Stimulated activated CD8-positive, alpha-beta memory T cell treated with anti-CD3 and anti-CD28 coated beads, Interleukin-4, amount 100 ng/mL, for 1 hour (primary cell): ENCODE data around the gene RPS6KC1.
"Not testable (repeated sequence)": the region's sequence is repeated elsewhere in the genome, so short reads cannot be mapped to it uniquely, and the experiment has no call there.

ENCODE experiments used
- DNase-seq, 2 donors: peaks; one replicate each; pipeline ENCODE4 v3.0.0-alpha.2; 2020; ENCODE audit warnings: low read depth in 2 of 2, low spot score in 1 of 2

RPS6KC1 gene

DNA sequence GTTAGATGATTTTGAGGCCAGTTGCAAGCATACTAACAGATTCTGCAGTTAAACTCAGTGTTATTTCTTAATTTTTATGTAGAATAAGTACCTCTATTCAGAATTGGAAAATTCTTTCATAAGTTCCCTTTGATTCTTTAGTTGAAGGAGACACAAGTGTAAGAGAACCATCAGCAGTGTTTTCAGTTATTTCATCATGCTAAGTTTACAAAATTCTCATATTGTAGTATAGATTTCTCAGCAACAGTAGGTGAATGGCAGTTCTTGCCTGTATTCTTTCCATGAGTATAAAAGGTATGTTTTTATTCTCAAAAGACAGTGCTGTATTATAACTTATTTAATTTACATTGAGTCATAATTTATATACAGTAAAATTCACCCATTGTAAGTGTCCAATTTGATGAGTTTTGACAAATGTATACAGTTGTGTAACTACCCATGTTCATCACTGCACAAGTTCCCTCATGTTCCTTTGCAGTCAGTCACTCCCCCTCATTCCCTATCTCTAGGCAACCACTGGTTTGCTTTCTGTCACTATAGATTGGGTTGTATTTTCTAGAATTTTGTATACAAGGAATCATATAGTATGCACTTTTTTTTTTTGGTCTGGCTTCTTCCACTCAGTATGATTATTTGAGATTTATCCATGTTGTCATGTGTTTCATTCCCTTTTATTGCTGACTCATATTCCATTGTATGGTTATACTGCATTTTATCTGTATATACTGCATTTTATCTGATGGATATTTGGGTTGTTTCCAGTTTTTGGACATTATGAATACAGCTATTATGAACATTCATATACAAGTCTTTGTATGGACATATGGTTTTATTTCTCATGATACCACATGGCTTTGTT lies 3.9 kb downstream of the RPS6KC1 start:
- DNase-seq: no peak

DNA sequence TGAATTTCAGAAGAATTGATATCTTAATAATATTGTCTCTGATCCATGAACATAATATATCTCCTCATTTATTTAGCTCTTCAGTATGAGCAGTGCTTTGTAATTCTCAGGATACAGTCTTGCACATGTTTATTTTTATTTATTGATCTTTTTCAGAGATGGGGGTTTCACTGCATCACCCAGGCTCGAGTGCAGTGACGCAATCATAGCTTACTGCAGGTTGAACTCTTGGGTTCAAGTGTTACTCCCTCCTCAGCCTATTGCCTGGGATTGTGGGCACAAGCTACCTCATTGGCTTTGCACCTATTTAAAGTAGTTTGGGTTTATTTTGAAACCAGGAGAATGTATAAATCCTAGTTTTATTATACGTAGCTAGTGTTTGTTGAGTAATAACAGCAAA lies 4.7 kb downstream of the RPS6KC1 start:
- DNase-seq: no peak

DNA sequence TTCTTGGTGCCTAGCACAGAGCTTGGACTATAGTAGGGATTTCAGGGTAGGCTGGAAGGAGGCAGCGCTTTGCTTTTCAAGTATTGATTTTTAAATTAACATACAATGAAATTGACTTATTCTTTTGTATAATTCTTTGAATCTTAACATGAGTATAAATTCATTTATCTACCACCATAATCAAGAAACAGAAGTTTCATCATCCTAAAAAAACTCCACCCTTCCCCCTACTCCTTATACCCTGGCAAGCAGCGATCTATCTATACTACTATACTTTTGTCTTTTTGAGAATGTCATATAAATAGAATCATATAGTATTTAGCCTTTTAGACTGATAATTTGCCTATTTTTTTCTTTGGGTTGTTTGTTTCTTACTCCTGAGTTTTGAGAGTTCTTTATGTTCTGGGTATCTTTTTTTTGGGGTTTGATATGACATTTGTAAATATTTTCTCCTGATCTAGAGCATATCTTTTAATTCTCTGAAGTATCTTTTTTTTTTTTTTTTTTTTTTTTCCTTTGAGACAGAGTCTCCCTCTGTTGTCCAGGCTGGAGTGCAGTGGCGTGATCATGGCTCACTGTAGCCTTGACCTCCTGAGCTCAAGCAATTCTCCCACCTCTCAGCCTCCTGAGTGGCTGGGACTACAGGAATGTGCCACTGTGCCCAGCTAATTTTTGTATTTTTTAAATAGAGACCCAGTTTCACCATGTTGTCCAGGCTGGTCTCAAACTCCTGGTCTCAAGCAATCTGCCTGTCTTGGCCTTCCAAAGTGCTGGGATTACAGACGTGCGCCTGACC lies 6.4 kb downstream of the RPS6KC1 start:
- DNase-seq: no peak

DNA sequence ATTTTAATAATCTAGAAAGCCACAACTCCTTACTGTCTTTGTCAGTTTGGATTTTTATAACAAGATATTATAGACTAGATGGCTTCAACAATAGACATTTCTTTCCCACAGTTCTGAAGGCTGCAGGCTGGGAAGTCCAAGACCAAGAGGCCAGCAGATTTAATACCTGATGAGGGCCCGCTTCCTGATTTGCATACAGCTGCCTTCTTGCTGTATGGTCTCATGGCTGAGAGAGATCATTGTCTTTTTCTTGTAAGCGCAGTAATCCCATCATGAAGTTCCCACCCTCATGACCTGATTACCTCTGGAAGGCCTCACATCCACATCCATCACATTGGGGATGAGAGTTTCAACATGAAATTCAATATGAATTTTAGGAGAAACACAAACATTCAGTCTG lies 9.8 kb downstream of the RPS6KC1 start:
- no peak for DNase-seq

DNA sequence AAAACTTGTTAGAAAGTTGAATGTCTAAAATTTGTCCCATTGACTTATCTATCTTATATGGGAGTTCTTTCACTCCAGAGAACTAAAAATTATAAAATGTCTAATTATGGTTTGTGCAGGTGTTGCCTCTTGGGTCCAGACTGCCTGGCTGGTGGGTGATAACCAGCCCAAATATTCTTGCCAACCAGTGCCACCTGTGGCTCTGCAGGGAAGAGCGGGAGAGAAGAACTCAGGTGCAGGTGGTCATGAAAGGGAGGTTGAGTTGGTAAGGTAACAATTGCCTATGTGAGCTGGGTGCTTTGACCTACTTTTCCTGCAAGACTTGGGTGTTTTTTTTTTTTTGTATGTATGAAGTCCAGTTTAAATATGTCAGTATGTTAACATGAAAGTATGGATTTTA lies 10.2 kb downstream of the RPS6KC1 start:
- no peak for DNase-seq

DNA sequence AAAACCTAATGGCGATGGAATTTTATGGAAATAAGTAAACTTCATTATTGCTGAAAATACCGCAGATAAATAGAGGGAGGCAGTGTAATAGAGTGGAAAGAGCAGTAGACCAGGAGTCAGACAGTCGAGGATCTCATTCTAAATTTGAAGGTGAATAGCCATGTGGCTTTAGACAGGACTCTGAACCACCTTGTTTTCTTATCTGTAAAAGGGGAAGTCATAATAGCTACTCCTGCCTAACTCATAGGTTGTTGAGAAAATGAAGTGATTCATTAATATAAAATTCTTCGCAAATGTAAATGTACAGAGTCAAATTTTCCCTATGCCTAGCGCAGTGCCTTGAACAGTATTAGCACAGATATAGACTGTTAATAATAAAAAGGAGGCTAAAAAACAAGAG lies 14.8 kb downstream of the RPS6KC1 start:
- DNase-seq: no peak

DNA sequence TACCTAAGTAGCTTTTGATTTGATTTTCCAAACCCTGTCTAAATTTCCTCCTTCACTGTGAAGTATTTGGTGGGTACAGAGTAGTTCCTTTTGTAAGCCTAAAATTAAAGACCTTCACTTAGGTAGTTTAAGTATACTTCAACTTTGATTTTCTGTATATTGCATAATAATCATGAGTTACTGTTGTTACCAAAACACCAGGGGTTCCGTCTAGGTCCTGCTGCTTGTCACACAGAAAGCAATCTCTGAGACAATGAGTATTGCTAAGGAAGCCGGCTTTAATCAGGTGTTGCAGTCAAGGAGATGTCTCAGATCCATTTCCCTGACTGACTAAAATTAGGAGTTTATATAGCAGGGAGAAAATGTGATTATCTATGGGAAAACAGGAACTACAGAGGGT lies 15.3 kb downstream of the RPS6KC1 start:
- DNase-seq: no peak

DNA sequence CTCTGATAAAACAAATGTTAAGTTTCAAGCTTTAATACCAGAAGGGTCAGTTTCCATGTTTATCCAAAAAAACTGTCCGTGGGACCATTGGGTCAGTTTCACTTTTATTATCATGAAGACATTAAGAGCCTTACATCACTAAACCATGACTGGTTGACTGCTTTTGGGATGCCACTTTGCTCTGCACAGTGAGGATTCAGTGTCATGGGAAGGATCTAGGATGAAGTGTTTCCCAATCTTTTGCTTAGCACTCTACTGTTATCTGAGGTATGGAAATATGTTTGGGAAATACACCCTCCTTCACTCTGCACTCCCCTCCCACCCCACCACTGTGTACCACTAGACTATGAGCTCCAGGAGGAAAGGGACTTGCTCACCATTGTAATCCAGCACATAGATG lies 16.3 kb downstream of the RPS6KC1 start:
- no peak for DNase-seq

DNA sequence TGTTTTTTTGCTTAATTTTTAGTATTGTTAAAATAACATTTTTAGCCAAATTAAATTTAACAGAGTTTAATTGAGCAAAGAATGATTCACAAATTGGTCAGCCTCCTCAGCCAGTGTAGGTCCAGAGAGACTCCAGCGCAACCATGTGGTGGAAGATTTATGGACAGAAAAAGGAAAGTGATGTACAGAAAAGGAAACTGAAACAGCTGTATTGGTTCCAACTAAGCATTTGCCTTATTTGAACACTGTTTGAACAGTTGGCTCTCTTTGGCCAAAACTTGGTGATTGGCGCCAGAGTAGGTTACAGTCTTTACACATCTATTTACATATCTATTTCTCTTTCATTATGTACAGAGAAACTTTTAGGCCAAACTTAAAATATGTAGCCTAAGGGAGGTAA lies 19.4 kb downstream of the RPS6KC1 start:
- DNase-seq: no peak

DNA sequence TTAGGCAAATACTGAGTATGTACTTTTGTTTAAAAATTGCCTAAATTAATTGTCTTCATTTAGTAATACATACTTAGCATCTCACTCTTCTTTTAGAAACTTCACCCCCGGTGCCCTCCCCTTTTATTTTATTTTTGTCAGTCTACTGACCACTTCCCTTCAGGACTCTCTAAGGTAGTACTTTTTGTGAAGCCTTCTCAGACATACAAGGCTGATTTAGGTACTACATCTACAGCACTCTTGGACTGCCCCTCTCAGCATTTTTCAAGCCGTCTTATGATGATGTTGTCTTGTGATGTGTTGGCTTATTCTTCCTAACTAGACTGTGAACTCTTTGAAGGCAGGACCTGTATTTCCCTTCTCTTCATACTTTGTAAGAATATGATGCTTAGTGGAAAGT lies 24.7 kb downstream of the RPS6KC1 start:
- no peak for DNase-seq

DNA sequence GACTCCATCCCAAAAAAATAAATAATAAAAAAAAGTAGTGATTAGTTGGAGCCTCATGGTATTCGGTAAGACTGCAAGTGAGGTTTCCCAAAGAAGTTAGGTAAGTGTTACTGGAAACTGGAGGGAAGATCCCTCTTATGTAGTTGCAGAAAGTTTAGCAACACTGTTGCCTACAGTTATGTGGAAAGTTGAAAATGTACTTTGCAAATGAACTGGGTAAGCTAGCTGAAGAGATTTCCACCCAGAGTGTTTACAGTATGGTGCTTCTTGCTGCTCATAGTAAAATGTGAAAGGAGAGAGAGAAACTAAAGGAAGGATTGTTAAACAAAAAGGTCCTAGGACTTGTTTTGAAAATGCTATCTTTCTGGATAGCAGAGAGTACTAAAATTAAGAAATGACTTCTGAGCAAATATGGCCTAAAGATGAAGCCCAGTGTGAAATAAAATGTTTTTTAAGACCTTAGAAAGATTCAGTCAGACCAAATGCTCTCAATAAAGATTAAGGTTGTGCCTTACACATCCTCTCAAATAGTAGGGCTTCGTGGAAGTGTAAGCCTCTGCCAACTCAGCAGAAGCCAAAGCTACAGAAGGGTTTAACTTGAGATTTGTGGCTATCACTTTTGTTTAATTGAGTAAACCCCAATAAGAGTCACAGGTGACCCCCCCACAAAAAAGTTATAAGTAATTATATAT lies 31.5 kb downstream of the RPS6KC1 start:
- no peak for DNase-seq

DNA sequence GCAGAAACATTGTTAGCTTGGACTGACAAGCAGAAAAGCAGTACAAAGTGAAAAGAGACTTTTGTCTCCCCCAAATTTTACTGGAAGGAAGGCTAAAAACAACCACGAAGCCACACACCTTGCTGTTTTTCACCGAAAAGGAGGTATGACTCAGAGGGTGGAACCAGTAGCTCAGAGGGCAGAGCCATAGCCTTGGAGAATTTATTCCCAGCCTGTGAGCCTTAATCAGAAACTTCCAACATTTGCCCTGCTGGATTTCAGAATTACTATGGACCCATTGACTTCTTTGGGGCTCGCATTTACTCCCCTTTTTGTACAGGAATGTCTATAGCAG lies 32.0 kb downstream of the RPS6KC1 start:
- DNase-seq: no peak

DNA sequence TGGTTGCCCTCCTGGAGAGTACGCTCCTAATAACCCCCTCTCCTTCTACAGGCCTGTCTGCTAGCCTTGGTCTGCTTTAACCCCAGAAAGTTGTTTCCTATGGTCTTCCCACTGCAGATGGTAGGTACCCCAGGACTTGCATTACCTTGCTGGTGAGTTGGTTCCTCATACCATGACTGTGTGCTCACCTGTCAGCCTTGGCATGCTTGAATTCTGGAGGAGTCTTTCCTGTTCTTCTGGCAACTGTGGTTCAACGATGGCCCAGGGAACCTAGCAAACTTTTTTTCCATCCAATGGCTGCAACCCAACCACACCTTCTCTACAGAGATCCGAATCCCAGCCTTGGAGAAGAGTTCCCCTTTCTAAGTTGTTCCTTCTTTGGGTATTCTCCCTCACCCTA lies 36.9 kb downstream of the RPS6KC1 start:
- no peak for DNase-seq

DNA sequence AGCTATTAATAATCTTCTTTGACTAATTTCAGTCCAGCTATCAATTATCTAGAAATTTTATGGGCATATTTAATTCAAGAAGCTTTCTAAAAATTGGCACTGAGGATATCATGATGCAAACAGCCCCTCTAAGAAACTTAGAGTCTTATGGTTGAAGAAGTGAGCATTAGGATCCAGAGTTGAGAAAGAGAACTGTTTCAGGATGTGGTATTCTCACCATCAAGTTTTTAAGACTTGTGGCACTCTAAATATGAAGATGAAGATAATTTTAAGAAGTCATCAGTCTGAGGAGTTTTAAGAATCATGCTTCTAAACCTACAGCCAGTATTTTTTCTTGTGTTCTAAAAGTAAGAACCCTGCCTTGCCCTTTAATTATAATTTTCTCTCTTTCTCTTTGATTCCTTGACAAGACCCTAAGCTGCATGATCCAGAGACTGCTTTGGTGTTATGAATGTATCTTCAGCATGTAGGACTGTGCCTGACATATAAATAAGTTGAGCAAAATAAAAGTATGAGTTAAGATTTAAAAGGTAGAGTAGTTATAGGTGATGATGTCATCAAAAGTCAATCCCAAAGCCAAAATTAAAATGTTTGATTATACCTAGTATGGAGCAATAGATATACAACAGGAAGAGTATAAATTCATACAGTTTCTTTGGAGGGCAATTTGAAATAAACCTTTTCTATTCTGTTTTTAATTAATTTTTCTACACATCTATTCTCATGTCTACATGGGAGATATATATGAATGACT lies 39.1 kb downstream of the RPS6KC1 start:
- DNase-seq: no peak

DNA sequence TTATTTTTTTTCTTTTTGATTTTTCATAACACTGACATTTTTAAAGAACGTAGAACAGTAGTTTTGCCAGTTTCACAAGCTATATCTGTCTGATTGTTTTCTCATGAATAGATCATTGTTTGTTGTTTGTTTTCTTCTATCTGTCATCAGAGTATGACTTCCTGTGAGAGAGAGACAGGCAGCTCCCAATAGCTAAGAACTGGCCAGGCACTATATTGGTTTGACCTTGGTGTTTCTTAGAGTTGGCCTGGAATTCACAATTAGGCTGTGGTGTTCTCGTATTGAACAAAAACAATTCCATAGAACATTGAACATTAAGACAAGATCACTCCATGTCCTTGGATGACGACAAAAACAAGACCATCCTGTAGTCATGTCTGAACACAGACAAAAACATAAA lies 43.4 kb downstream of the RPS6KC1 start:
- DNase-seq: no peak

DNA sequence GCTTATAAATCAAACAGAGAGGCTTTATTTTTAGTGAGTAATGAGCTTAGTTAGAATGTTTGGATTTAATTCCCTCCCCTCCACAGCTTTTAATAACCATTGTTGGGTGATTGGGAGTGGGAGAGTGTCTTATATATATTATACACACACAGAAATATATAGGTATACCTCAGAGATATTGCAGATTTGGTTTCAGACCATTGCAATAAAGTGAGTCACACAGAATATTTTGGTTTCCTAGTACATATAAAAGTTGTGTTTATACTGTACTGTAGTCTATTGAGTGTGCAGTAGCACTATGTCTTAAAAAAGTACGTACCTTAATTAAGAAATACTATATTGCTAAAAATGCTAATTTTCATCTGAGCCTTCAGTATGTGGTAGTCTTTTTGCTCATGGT lies 44.4 kb downstream of the RPS6KC1 start:
- DNase-seq: no peak

DNA sequence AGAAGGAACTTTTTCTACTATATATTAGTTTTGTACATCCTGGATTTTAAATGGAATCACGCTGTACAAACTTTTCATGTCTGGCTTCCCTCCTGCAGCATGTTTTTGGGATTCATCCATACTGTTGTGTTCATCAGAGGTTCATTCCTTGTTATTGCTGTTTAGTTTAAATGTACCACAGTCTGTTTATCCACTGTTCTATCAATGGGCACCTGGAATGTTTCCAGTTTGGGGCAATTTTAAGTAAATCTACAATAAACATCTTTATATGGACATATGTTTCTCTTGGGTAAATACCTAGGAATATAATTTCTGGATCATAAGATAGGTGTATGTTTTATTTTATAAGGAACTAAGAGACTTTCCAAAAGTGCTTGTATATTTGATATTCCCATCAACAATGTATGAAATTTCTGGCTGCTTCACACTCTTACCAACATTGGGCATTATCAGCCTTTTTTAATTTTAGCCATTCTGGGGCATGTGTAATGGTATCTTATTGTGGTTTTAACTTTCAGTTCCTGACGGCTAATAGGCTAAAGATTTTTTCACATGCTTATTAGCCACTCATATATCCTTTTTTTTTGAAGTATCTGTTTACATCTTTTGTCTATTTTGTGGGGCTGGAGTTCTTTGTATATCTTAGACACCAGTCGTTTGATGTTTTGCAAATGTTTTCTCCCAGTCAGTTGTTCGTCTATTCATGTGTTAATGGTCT lies 48.8 kb downstream of the RPS6KC1 start:
- no peak for DNase-seq

DNA sequence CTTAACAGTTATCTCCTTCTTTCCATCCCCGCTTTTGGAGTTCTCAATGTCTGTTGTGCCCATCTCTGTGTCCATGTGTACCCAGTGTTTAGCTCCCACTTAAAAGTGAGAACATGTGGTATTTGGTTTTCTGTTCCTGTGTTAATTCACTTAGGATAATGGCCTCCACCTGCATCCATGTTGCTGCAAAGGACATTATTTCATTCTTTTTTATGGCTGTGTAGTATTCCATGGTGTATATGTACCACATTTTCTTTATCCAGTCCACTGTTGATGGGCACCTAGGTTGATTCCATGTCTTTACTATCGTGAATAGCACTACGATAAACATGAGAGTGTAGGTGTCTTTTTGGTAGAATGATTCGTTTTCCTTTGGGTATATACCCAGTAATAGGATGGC lies 49.5 kb downstream of the RPS6KC1 start:
- DNase-seq: not testable (repeated sequence)

DNA sequence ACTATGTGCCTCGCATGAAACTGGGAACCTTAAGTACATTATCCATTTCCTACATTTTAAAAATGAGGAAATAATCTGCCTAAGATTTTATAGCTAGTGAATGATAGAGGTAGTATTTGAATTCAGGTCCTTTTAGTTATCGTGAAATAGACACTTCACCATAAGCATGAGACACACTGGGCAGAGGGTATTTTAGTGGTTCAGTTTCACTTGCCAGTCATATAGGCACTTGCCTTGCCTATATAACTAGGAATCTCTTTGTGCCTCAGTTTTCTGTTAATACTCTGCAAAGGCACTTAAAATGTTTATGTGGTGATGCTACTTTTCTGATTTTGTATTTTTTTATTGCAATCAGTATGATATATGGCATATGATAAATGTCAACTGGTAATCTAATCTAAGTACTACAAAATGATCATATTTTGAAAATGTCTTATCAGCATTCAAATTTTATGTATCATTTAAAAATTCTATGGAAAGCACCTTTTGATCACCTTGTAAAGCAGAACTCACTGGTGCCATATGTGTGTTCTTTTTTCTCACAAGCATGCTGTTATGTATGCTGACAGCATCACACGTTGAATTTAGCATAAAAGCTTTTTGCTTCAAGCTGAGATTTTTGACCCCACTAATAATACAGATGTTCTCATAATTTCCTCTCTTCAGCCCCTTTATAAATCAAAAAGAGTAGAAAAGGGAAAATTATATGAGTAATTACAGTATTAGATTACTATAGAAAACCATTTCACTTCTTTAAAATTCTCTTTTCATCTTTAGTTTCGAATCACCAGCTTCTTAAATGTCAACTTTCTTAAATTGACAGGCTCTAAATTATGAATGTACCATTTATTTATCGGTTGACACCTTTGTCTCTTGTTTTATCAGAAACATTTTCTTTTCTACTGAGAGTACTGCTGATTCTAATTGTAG lies 52.6 kb downstream of the RPS6KC1 start:
- no peak for DNase-seq

DNA sequence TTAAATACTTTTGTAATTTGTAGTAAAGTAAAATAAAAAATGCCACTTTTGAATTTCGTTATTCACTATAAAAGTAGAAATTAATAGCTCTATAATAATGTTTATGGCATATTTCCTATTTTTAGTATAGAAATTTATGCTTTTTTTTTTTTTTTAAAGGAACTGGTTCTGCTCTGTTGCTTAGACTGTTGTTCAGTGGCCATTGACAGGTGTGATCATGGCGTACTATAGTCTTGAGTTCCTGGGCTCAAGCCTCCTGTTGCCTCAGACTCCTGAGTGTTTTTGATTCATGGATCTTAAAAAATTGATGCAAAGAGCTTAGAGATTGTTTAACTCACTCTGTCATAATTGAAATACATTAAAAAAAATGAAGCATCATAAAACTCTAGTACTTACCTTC lies 53.6 kb downstream of the RPS6KC1 start:
- no peak for DNase-seq
